H1 (cell line): ENCODE results near the gene OXA1L. TPM values are rescaled to one million over a fixed set of nuclear protein-coding genes. Genes with fewer than 3 reads are reported as not detected.

Experiments
- CTCF ChIA-PET: fragments of 300-600 bp; sonication (Branson Sonifier 250); formaldehyde crosslinking; loops from one replicate; lab custom pipeline; 2021; ENCODE audit not compliant: partially characterized antibody; lab: Charles Lee
- POLR2A ChIA-PET: fragments of 300-600 bp; sonication (Branson Sonifier 250); formaldehyde crosslinking; loops from one replicate; lab custom pipeline; 2021; ENCODE audit warnings: inconsistent platforms; ENCODE audit not compliant: partially characterized antibody; lab: Charles Lee
- DNase-seq, 2 experiments: peaks; one replicate each; pipeline versions ENCODE4 v3.0.0 to v3.0.0-alpha.2; 2010 to 2022; ENCODE audit warnings: low spot score in 2 of 2, low read depth in 1 of 2, mixed read lengths in 1 of 2
- FAIRE-seq: peaks from 2 replicates; lab custom pipeline; 2011; peaks lifted over from hg19 to GRCh38; lab: Jason Lieb, UNC
- H2AFZ ChIP-seq: 2 replicates; pipeline ENCODE4 v1.8.1; 2012; ENCODE audit warnings: low read length, inconsistent platforms
- H2AK5ac ChIP-seq: 2 replicates; pipeline ENCODE4 v1.6.1; 2013; ENCODE audit warnings: low read depth, low read length
- H2BK120ac ChIP-seq: replicated peaks from 2 replicates; pipeline ENCODE3; 2013; ENCODE audit warnings: low read depth, low read length, inconsistent platforms
- H2BK12ac ChIP-seq: 2 replicates; pipeline ENCODE4 v1.6.1; 2013; ENCODE audit warnings: low read depth, low read length
- H2BK15ac ChIP-seq: 2 replicates; pipeline ENCODE4 v1.6.1; 2013; ENCODE audit warnings: low read length
- H2BK20ac ChIP-seq: 2 replicates; pipeline ENCODE4 v1.6.1; 2013; ENCODE audit warnings: low read length
- H2BK5ac ChIP-seq: 2 replicates; pipeline ENCODE4 v1.6.1; 2013; ENCODE audit warnings: low read depth, low read length
- H3K14ac ChIP-seq: 2 replicates; pipeline ENCODE4 v1.6.1; 2013; ENCODE audit warnings: inconsistent platforms; ENCODE audit not compliant: insufficient read length
- H3K18ac ChIP-seq: 2 replicates; pipeline ENCODE4 v1.6.1; 2013; ENCODE audit warnings: low read length; ENCODE audit errors: extremely low read depth
- H3K23ac ChIP-seq: 2 replicates; pipeline ENCODE4 v1.6.1; 2013; ENCODE audit warnings: inconsistent platforms; ENCODE audit not compliant: insufficient read length
- H3K23me2 ChIP-seq: 2 replicates; pipeline ENCODE4 v1.6.1; 2013; ENCODE audit warnings: low read depth, low read length
- H3K27ac ChIP-seq: 2 replicates; pipeline ENCODE4 v1.6.1; 2011; ENCODE audit warnings: low read depth, low read length, inconsistent platforms
- H3K27me3 ChIP-seq, 4 experiments: replicated peaks in 1 of 4; 1 replicate in 1 of 4; 2 replicates in 3 of 4; pipeline versions ENCODE4 v1.6.1 to v1.8.1; 2011 to 2013; ENCODE audit warnings: low read length in 3 of 4, mild to moderate bottlenecking in 3 of 4, inconsistent platforms in 2 of 4, mixed read lengths in 2 of 4, moderate library complexity in 1 of 4; ENCODE audit not compliant: control insufficient read depth in 3 of 4, insufficient read depth in 3 of 4; ENCODE audit errors: extremely low read depth in 1 of 4
- H3K36me3 ChIP-seq, 4 experiments: 2 replicates each; pipeline versions ENCODE4 v1.6.1 to v1.8.1; 2011 to 2013; ENCODE audit warnings: mild to moderate bottlenecking in 4 of 4, low read length in 3 of 4, moderate library complexity in 2 of 4, control low read depth in 1 of 4, inconsistent platforms in 1 of 4; ENCODE audit not compliant: insufficient read depth in 4 of 4, control insufficient read depth in 2 of 4
- H3K4ac ChIP-seq: replicated peaks from 2 replicates; pipeline ENCODE3; 2013; ENCODE audit warnings: low read length, low read depth, mixed read lengths, inconsistent platforms; ENCODE audit not compliant: insufficient read length
- H3K4me1 ChIP-seq, 4 experiments: replicated peaks in 1 of 4; 1 replicate in 1 of 4; 2 replicates in 3 of 4; pipeline versions ENCODE4 v1.6.1 to v1.8.1; 2011 to 2013; ENCODE audit warnings: low read length in 3 of 4, inconsistent platforms in 2 of 4, mixed read lengths in 1 of 4; ENCODE audit not compliant: insufficient read depth in 4 of 4, control insufficient read depth in 3 of 4
- H3K4me2 ChIP-seq, 2 experiments: 2 replicates each; pipeline versions ENCODE4 v1.6.1 to v1.8.1; 2011 to 2013; ENCODE audit warnings: low read depth in 2 of 2, low read length in 2 of 2, control low read depth in 1 of 2, inconsistent platforms in 1 of 2, mild to moderate bottlenecking in 1 of 2; ENCODE audit not compliant: insufficient read depth in 1 of 2
- H3K4me3 ChIP-seq, 4 experiments: fragments of 200-600, 300-600 bp in 1 of 4; sonication (generic), shearing (Covaris generic), sonication (Bioruptor Twin) in 1 of 4; 2 replicates each; pipeline versions ENCODE4 v1.5.1 to v1.8.1; 2011 to 2016; ENCODE audit warnings: low read length in 4 of 4, low read depth in 3 of 4, control low read depth in 2 of 4, inconsistent platforms in 2 of 4, mild to moderate bottlenecking in 2 of 4, mixed read lengths in 1 of 4, moderate library complexity in 1 of 4; ENCODE audit not compliant: insufficient read depth in 2 of 4; ENCODE audit errors: extremely low read depth in 1 of 4
- H3K56ac ChIP-seq: replicated peaks from 2 replicates; pipeline ENCODE3; 2013; ENCODE audit warnings: low read depth, mild to moderate bottlenecking, mixed read lengths, low read length, inconsistent platforms; ENCODE audit not compliant: insufficient read length
- H3K79me1 ChIP-seq: 2 replicates; pipeline ENCODE4 v1.6.1; 2013; ENCODE audit warnings: low read depth, low read length, control low read depth
- H3K79me2 ChIP-seq, 2 experiments: 2 replicates each; pipeline versions ENCODE4 v1.6.1 to v1.8.1; 2012 to 2013; ENCODE audit warnings: low read length in 2 of 2, mild to moderate bottlenecking in 2 of 2, inconsistent platforms in 1 of 2; ENCODE audit not compliant: insufficient read depth in 2 of 2, control insufficient read depth in 1 of 2
- H3K9ac ChIP-seq, 4 experiments: replicated peaks in 1 of 4; 1 replicate in 1 of 4; 2 replicates in 3 of 4; pipeline versions ENCODE4 v1.6.1 to v1.8.1; 2011 to 2013; ENCODE audit warnings: low read depth in 3 of 4, low read length in 3 of 4, control low read depth in 2 of 4, mild to moderate bottlenecking in 2 of 4, moderate library complexity in 2 of 4, inconsistent platforms in 1 of 4; ENCODE audit errors: extremely low read depth in 1 of 4
- H3K9me3 ChIP-seq, 2 experiments: 2 replicates each; pipeline versions ENCODE4 v1.6.1 to v1.8.1; 2012 to 2013; ENCODE audit warnings: mild to moderate bottlenecking in 2 of 2, moderate library complexity in 2 of 2, control low read depth in 1 of 2, inconsistent platforms in 1 of 2, low read depth in 1 of 2, low read length in 1 of 2, mixed read lengths in 1 of 2; ENCODE audit not compliant: insufficient read depth in 2 of 2
- H4K20me1 ChIP-seq, 2 experiments: replicated peaks in 1 of 2; 2 replicates each; pipeline versions ENCODE3 to v1.8.1; 2011 to 2013; ENCODE audit warnings: inconsistent platforms in 2 of 2, low read length in 2 of 2, mild to moderate bottlenecking in 1 of 2; ENCODE audit not compliant: insufficient read depth in 2 of 2, control insufficient read depth in 1 of 2
- H4K5ac ChIP-seq: 2 replicates; pipeline ENCODE4 v1.6.1; 2013; ENCODE audit warnings: low read length, low read depth, mixed read lengths, inconsistent platforms; ENCODE audit not compliant: insufficient read length
- H4K8ac ChIP-seq: 2 replicates; pipeline ENCODE4 v1.8.0; 2013; ENCODE audit warnings: mild to moderate bottlenecking, moderate library complexity, low read length, inconsistent platforms; ENCODE audit not compliant: insufficient read depth; ENCODE audit errors: extremely low read depth
- H4K91ac ChIP-seq: replicated peaks from 2 replicates; pipeline ENCODE3; 2013; ENCODE audit warnings: low read length, mixed read lengths, inconsistent platforms; ENCODE audit not compliant: insufficient read length
- CHD1 ChIP-seq: IDR thresholded peaks from 2 replicates; pipeline ENCODE4 v1.6.1; 2012; ENCODE audit warnings: low read depth, low read length, improper control_type of control experiment
- WGBS, 2 experiments: shearing (Covaris generic) in 1 of 2; methylation state at CpG; one replicate each; pipeline versions ENCODE4 v1.1.6 to v1.1.7; 2013 to 2015; ENCODE audit warnings: low lambda C conversion rate in 2 of 2, mixed read lengths in 2 of 2, inconsistent platforms in 1 of 2, low coverage in 1 of 2, missing lambda C conversion rate in 1 of 2; ENCODE audit not compliant: insufficient replicate concordance in 2 of 2, insufficient coverage in 1 of 2, insufficient read length in 1 of 2; ENCODE audit errors: extremely low coverage in 1 of 2, missing lambda C conversion rate in 1 of 2; 5-methylcytosine and 5-hydroxymethylcytosine counted together
- polyA plus RNA-seq, 7 experiments: library from polyadenylated mRNA; depleted of rRNA in 3 of 7; stranded (reverse) in 5 of 7; unstranded in 2 of 7; fragments of >200 nt in 5 of 7; fragments of 200-250 nt in 2 of 7; gene quantifications; 1 replicate in 5 of 7; 2 replicates in 1 of 7; 4 replicates in 1 of 7; pipeline versions ENCODE4 v1.2.1 to v1.2.3, GENCODE V29; 2011 to 2013; ENCODE audit warnings: missing spikeins in 2 of 7, mixed read lengths in 2 of 7
- total RNA-seq: library from RNA; stranded (reverse); fragmentation: NEBNext Ultra II Directional; extraction: Animal tissue kit (Norgen Biotek cat#: 25700); gene quantifications from 2 replicates; pipeline ENCODE4 v1.2.1, GENCODE V29; 2021

The OXA1L gene
- total and polyA plus RNA-seq, 2 of the 8 experiments (the other 6 are each of a cell fraction or from before 2014, with no cell fraction given), result 125 to 199 TPM

- POLR2A ChIA-PET, result no interaction called here
- no peak for TF ChIP-seq CHD1
These were observed 27.5 kb downstream of the OXA1L start for GRCh38 chr14:22793976-22794375.

More at GRCh38 chr14:22793976-22794375, 27.5 kb downstream of the OXA1L start:
- Histone ChIP-seq H3K36me3 (no peaks in the 10 kb centered on the region), H3K14ac (no peak overlapping the region), H3K23me2 (no peaks in the 10 kb centered on the region), H3K9me3 (peaks cover 0 to 4% of the 10 kb centered on the region in 2 experiments; a peak in 1 of 4 replicates), H4K91ac (no peak overlapping the region), H3K27me3 (no peaks in the 10 kb centered on the region), H2BK120ac (no peak overlapping the region), H3K9ac (no peak overlapping the region), H3K79me1 (no peaks in the 10 kb centered on the region), H3K4me1 (peaks cover 2 to 11% (median 6%) of the 10 kb centered on the region in 4 experiments), H3K56ac (no peak overlapping the region), H2AFZ (no peak overlapping the region), H2BK12ac (no peak overlapping the region), H3K79me2 (no peaks in the 10 kb centered on the region), H3K23ac (no peak overlapping the region), H3K4me3 (no peak overlapping the region), H4K8ac (no peak overlapping the region), H3K27ac (no peak overlapping the region), H2AK5ac (no peak overlapping the region), H3K4ac (no peak overlapping the region), H2BK5ac (no peak overlapping the region), H3K18ac (no peak overlapping the region), H2BK15ac (no peak overlapping the region), H4K5ac (no peak overlapping the region), H3K4me2 (no peak overlapping the region), H4K20me1 (no peaks in the 10 kb centered on the region), H2BK20ac (no peak overlapping the region)
- WGBS, 2 experiments, result 73% methylated on average over 5 of the region's 5 CpGs; no CpG with 5 or more reads in 1 of the 2 experiments
- DNase-seq (no peak), FAIRE-seq (no peak)
- CTCF ChIA-PET, result interaction anchor here (0.6 to 53.1 kb wide), 8 partner anchors 10 to 136 kb away, joined by 3 to 1562 read pairs (median 4); partner anchors contain the start of genes LRP10, MMP14 and REM2
